ENCODE results near the gene LRMDA. TPM values are rescaled to one million over a fixed set of nuclear protein-coding genes. Genes with fewer than 3 reads are reported as not detected.

LRMDA gene
- total RNA-seq, 2 donors from 2014 or later = 9.6 to 12.6 TPM

GRCh38 chr10:76160446-76161300 lies 729.2 kb downstream of the LRMDA start:
- intact Hi-C loops (cut with DNase I) = no loop called here
- H3K27ac ChIP-seq = no peak overlapping the region
- H3K4me3 ChIP-seq = no peak overlapping the region
- 33% methylated on average over 12 of the region's 12 CpGs for WGBS
- H3K27me3 ChIP-seq (replicated peaks; ENCODE audit: insufficient read depth) = no peaks in the 10 kb centered on the region
- TF ChIP-seq POLR2A (IDR thresholded peaks at IDR 0.05) (no peak), CTCF (IDR thresholded peaks at IDR 0.05) (no peak), POLR2AphosphoS5 (IDR thresholded peaks at IDR 0.05) (no peak)
- DNase-seq (ENCODE audit: low spot score) = no peak
- no peaks in the 10 kb centered on the region for H3K36me3 ChIP-seq
- H3K4me1 ChIP-seq (replicated peaks) = no peaks in the 10 kb centered on the region
- H3K9me3 ChIP-seq = no peaks in the 10 kb centered on the region

GRCh38 chr10:76161301-76161582 lies 729.8 kb downstream of the LRMDA start:
- Histone ChIP-seq H3K4me3 (no peak overlapping the region), H3K4me1 (replicated peaks) (no peaks in the 10 kb centered on the region), H3K27ac (no peak overlapping the region), H3K9me3 (no peaks in the 10 kb centered on the region), H3K36me3 (no peaks in the 10 kb centered on the region), H3K27me3 (replicated peaks; ENCODE audit: insufficient read depth) (no peaks in the 10 kb centered on the region)
- intact Hi-C loops (cut with DNase I) = no loop called here
- 54% methylated on average over 7 of the region's 7 CpGs for WGBS
- no peak for DNase-seq (ENCODE audit: low spot score)
- TF ChIP-seq POLR2A (IDR thresholded peaks at IDR 0.05) (no peak), POLR2AphosphoS5 (IDR thresholded peaks at IDR 0.05) (no peak), CTCF (IDR thresholded peaks at IDR 0.05) (no peak)

GRCh38 chr10:76168437-76168836 lies 737.0 kb downstream of the LRMDA start:
- intact Hi-C loops (cut with DNase I) = no loop called here
- 96% methylated on average over 1 of the region's 1 CpG for WGBS
- Histone ChIP-seq H3K9me3 (no peaks in the 10 kb centered on the region), H3K27me3 (replicated peaks; ENCODE audit: insufficient read depth) (no peaks in the 10 kb centered on the region), H3K27ac (no peak overlapping the region), H3K4me3 (no peak overlapping the region), H3K4me1 (replicated peaks) (no peaks in the 10 kb centered on the region), H3K36me3 (no peaks in the 10 kb centered on the region)
- no peak for TF ChIP-seq POLR2A (IDR thresholded peaks at IDR 0.05)
- TF ChIP-seq CTCF (IDR thresholded peaks at IDR 0.05) = no peak
- no peak for TF ChIP-seq POLR2AphosphoS5 (IDR thresholded peaks at IDR 0.05)
- DNase-seq (ENCODE audit: low spot score) = no peak

- DNase-seq (ENCODE audit: low spot score) = no peak
- WGBS = 100% methylated on average over 2 of the region's 2 CpGs
- Histone ChIP-seq H3K27ac (no peak overlapping the region), H3K4me3 (no peak overlapping the region), H3K36me3 (no peaks in the 10 kb centered on the region), H3K9me3 (no peaks in the 10 kb centered on the region), H3K4me1 (replicated peaks) (no peaks in the 10 kb centered on the region), H3K27me3 (replicated peaks; ENCODE audit: insufficient read depth) (no peaks in the 10 kb centered on the region)
- TF ChIP-seq POLR2A (IDR thresholded peaks at IDR 0.05) = no peak
- no peak for TF ChIP-seq POLR2AphosphoS5 (IDR thresholded peaks at IDR 0.05)
- TF ChIP-seq CTCF (IDR thresholded peaks at IDR 0.05) = no peak
- intact Hi-C loops (cut with DNase I) = no loop called here
These were observed 737.8 kb downstream of the LRMDA start for GRCh38 chr10:76169246-76169645.

GRCh38 chr10:76172020-76172419 lies 740.6 kb downstream of the LRMDA start:
- Histone ChIP-seq H3K27me3 (replicated peaks; ENCODE audit: insufficient read depth) (no peaks in the 10 kb centered on the region), H3K9me3 (no peaks in the 10 kb centered on the region), H3K4me3 (no peak overlapping the region), H3K27ac (no peak overlapping the region), H3K4me1 (replicated peaks) (no peaks in the 10 kb centered on the region), H3K36me3 (no peaks in the 10 kb centered on the region)
- no peak for DNase-seq (ENCODE audit: low spot score)
- TF ChIP-seq CTCF (IDR thresholded peaks at IDR 0.05) = no peak
- no peak for TF ChIP-seq POLR2A (IDR thresholded peaks at IDR 0.05)
- TF ChIP-seq POLR2AphosphoS5 (IDR thresholded peaks at IDR 0.05) = no peak
- intact Hi-C loops (cut with DNase I) = no loop called here
- WGBS = 96% methylated on average over 2 of the region's 2 CpGs
